HG03039 (cell line): ENCODE data around the gene IRX3.

Experiments used
- ATAC-seq: cut with Tn5 transposase; IDR thresholded peaks from one replicate; pipeline ENCODE4 v1.9.1; 2021; ENCODE audit warnings: mild to moderate bottlenecking, moderate library complexity; ENCODE audit not compliant: unreplicated experiment

IRX3 gene

GRCh38 chr16:54240271-54241129 lies 46.1 kb downstream of the IRX3 start:
- no peak for ATAC-seq

- ATAC-seq: no peak
Measured at GRCh38 chr16:54239456-54239855, 47.1 kb downstream of the IRX3 start.

- no peak for ATAC-seq
Measured at GRCh38 chr16:54236773-54237172, 49.8 kb downstream of the IRX3 start.

- no peak for ATAC-seq
Measured at GRCh38 chr16:54233615-54234014, 53.0 kb downstream of the IRX3 start.
